ENCODE data around the gene PACSIN2. TPM values are rescaled to one million over a fixed set of nuclear protein-coding genes. Genes with fewer than 3 reads are reported as not detected.
A peak's percentile ranks its signal among the peaks of the same experiment; 100 is the strongest.

PACSIN2 gene
- total and polyA plus RNA-seq, 2 of the 13 experiments (the other 11 are each of a cell fraction or from before 2014, with no cell fraction given), result 54.1 to 68.8 TPM

DNA sequence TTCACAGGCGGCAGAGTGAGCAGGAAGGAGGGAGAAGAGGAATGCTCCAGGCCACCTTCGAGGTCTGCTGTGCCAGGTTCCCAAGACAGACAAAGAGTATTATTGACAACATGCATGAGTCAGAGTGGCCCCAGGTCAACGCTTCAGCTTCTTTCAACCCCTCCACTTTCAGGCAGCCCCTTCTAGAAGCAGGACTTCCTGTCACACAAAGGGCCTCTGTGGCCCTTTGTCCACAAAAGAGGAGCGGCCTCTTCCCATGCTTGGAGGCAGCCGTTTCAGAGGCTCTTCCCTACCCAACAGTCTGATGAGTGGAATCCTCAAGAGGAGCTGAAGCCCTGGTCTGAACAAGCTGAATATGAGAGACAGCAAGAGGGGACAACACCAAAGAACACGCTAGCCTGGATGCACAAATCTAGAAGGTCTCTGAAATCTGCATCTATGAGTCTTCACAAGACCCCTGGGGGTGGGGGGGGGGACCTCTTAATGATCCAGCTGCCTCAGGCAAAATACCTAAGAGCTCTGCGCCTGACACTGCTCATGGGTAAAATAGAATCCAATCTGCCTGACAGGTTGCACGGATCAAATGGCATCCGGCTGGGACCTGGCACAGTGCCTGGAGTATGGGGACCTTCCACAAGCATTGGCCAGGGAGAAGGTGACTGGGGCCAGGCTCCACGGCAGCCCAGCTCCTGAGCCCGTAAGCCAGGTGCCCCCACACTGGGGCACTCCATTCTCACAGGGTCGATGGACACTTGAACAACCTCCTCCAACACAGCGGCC lies 67.5 kb downstream of the PACSIN2 start (continued):
- TF ChIP-seq, protein P1, sequence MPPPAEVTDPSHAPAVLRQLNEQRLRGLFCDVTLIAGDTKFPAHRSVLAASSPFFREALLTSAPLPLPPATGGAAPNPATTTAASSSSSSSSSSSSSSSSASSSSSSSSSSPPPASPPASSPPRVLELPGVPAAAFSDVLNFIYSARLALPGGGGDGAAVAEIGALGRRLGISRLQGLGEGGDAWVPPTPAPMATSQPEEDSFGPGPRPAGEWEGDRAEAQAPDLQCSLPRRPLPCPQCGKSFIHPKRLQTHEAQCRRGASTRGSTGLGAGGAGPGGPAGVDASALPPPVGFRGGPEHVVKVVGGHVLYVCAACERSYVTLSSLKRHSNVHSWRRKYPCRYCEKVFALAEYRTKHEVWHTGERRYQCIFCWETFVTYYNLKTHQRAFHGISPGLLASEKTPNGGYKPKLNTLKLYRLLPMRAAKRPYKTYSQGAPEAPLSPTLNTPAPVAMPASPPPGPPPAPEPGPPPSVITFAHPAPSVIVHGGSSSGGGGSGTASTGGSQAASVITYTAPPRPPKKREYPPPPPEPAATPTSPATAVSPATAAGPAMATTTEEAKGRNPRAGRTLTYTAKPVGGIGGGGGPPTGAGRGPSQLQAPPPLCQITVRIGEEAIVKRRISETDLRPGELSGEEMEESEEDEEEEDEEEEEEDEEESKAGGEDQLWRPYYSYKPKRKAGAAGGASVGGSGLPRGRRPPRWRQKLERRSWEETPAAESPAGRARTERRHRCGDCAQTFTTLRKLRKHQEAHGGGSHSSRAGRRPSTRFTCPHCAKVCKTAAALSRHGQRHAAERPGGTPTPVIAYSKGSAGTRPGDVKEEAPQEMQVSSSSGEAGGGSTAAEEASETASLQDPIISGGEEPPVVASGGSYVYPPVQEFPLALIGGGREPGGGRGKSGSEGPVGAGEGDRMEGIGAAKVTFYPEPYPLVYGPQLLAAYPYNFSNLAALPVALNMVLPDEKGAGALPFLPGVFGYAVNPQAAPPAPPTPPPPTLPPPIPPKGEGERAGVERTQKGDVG (CRISPR knock-in tag; IDR thresholded peaks at IDR 0.05; ENCODE audit: borderline replicate concordance), result no peak
- TF ChIP-seq, protein P2, sequence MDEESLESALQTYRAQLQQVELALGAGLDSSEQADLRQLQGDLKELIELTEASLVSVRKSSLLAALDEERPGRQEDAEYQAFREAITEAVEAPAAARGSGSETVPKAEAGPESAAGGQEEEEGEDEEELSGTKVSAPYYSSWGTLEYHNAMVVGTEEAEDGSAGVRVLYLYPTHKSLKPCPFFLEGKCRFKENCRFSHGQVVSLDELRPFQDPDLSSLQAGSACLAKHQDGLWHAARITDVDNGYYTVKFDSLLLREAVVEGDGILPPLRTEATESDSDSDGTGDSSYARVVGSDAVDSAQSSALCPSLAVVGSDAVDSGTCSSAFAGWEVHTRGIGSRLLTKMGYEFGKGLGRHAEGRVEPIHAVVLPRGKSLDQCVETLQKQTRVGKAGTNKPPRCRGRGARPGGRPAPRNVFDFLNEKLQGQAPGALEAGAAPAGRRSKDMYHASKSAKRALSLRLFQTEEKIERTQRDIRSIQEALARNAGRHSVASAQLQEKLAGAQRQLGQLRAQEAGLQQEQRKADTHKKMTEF (CRISPR knock-in tag; IDR thresholded peaks at IDR 0.05), result 0 out of 2 replicates have a peak, but pooled peaks have one; percentile 16
- TF ChIP-seq, protein P3, sequence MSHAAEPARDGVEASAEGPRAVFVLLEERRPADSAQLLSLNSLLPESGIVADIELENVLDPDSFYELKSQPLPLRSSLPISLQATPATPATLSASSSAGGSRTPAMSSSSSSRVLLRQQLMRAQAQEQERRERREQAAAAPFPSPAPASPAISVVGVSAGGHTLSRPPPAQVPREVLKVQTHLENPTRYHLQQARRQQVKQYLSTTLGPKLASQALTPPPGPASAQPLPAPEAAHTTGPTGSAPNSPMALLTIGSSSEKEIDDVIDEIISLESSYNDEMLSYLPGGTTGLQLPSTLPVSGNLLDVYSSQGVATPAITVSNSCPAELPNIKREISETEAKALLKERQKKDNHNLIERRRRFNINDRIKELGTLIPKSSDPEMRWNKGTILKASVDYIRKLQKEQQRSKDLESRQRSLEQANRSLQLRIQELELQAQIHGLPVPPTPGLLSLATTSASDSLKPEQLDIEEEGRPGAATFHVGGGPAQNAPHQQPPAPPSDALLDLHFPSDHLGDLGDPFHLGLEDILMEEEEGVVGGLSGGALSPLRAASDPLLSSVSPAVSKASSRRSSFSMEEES (CRISPR knock-in tag; IDR thresholded peaks at IDR 0.05), result 0 out of 2 replicates have a peak, but pooled peaks have one; percentile 36
- TF ChIP-seq DNMT1 (CRISPR knock-in tag; IDR thresholded peaks at IDR 0.05) (no peak), ZFP41 (CRISPR knock-in tag; IDR thresholded peaks at IDR 0.05; ENCODE audit: borderline replicate concordance) (no peak), SMYD3 (CRISPR knock-in tag; IDR thresholded peaks at IDR 0.05) (no peak), ZMAT3 (CRISPR knock-in tag; conservative IDR thresholded peaks at IDR 0.05) (0 out of 2 replicates have a peak, but pooled peaks have one; percentile 1), KMT2A (CRISPR knock-in tag; IDR thresholded peaks at IDR 0.05) (no peak)
- TF ChIP-seq, protein P4, sequence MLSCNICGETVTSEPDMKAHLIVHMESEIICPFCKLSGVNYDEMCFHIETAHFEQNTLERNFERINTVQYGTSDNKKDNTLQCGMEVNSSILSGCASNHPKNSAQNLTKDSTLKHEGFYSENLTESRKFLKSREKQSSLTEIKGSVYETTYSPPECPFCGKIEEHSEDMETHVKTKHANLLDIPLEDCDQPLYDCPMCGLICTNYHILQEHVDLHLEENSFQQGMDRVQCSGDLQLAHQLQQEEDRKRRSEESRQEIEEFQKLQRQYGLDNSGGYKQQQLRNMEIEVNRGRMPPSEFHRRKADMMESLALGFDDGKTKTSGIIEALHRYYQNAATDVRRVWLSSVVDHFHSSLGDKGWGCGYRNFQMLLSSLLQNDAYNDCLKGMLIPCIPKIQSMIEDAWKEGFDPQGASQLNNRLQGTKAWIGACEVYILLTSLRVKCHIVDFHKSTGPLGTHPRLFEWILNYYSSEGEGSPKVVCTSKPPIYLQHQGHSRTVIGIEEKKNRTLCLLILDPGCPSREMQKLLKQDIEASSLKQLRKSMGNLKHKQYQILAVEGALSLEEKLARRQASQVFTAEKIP (CRISPR knock-in tag; IDR thresholded peaks at IDR 0.05; ENCODE audit: borderline replicate concordance), result no peak
- TF ChIP-seq, protein P5, sequence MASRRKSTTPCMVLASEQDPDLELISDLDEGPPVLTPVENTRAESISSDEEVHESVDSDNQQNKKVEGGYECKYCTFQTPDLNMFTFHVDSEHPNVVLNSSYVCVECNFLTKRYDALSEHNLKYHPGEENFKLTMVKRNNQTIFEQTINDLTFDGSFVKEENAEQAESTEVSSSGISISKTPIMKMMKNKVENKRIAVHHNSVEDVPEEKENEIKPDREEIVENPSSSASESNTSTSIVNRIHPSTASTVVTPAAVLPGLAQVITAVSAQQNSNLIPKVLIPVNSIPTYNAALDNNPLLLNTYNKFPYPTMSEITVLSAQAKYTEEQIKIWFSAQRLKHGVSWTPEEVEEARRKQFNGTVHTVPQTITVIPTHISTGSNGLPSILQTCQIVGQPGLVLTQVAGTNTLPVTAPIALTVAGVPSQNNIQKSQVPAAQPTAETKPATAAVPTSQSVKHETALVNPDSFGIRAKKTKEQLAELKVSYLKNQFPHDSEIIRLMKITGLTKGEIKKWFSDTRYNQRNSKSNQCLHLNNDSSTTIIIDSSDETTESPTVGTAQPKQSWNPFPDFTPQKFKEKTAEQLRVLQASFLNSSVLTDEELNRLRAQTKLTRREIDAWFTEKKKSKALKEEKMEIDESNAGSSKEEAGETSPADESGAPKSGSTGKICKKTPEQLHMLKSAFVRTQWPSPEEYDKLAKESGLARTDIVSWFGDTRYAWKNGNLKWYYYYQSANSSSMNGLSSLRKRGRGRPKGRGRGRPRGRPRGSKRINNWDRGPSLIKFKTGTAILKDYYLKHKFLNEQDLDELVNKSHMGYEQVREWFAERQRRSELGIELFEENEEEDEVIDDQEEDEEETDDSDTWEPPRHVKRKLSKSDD (CRISPR knock-in tag; IDR thresholded peaks at IDR 0.05; ENCODE audit: low read depth), result no peak
- TF ChIP-seq, protein P6, sequence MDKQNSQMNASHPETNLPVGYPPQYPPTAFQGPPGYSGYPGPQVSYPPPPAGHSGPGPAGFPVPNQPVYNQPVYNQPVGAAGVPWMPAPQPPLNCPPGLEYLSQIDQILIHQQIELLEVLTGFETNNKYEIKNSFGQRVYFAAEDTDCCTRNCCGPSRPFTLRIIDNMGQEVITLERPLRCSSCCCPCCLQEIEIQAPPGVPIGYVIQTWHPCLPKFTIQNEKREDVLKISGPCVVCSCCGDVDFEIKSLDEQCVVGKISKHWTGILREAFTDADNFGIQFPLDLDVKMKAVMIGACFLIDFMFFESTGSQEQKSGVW (CRISPR knock-in tag; IDR thresholded peaks at IDR 0.05; ENCODE audit: borderline replicate concordance), result no peak
- TF ChIP-seq, protein P7, sequence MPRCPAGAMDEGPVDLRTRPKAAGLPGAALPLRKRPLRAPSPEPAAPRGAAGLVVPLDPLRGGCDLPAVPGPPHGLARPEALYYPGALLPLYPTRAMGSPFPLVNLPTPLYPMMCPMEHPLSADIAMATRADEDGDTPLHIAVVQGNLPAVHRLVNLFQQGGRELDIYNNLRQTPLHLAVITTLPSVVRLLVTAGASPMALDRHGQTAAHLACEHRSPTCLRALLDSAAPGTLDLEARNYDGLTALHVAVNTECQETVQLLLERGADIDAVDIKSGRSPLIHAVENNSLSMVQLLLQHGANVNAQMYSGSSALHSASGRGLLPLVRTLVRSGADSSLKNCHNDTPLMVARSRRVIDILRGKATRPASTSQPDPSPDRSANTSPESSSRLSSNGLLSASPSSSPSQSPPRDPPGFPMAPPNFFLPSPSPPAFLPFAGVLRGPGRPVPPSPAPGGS (CRISPR knock-in tag; IDR thresholded peaks at IDR 0.05), result no peak
